Astrocyte (in vitro differentiated cells and primary cell): ENCODE measurements around the gene CCNYL1.

Experiments
- CTCF ChIP-seq: IDR thresholded peaks from 2 replicates; pipeline ENCODE4 v1.5.1; 2011; ENCODE audit warnings: low read depth, mild to moderate bottlenecking, inconsistent platforms, low read length, moderate library complexity; ENCODE audit not compliant: insufficient read depth
- EZH2 ChIP-seq: IDR thresholded peaks from 2 replicates; pipeline ENCODE4 v1.6.1; 2012; ENCODE audit warnings: mild to moderate bottlenecking, low read length, inconsistent platforms; ENCODE audit not compliant: insufficient read depth

- TF ChIP-seq CTCF (no peak), EZH2 (no peak)
Measured at GRCh38 chr2:207771421-207771820, 60.0 kb downstream of the CCNYL1 start.
